Measurements from ENCODE around the gene ECM2. TPM values are rescaled to one million over a fixed set of nuclear protein-coding genes. Genes with fewer than 3 reads are reported as not detected.

Gene ECM2
- total and polyA plus RNA-seq, 2 of the 13 experiments (the other 11 are each of a cell fraction or from before 2014, with no cell fraction given) = 0.37 TPM; not detected in 1

GRCh38 chr9:92455217-92455616 is 80.6 kb downstream of the ECM2 start:
- Histone ChIP-seq H3K4me3 (replicated peaks in 1 of 3; ENCODE audit: insufficient read depth in 1 of 3, low read depth in 2 of 3, low read length in 3 of 3) (no peak overlapping the region), H3K4me2 (ENCODE audit: low read depth, low read length) (no peak overlapping the region), H3K36me3 (replicated peaks in 1 of 2; ENCODE audit: control insufficient read depth in 1 of 2, insufficient read depth in 2 of 2, low read length in 2 of 2) (no peaks in the 10 kb centered on the region), H4K20me1 (ENCODE audit: insufficient read depth, low read length) (no peaks in the 10 kb centered on the region), H3K9ac (ENCODE audit: insufficient read depth, low read depth, low read length) (no peak overlapping the region), H3K79me2 (ENCODE audit: insufficient read depth, low read length) (no peaks in the 10 kb centered on the region), H3K4me1 (ENCODE audit: insufficient read depth, low read length) (no peaks in the 10 kb centered on the region), H2AFZ (ENCODE audit: low read length) (no peak overlapping the region), H3K9me3 (ENCODE audit: low read length) (no peaks in the 10 kb centered on the region), H3K27me3 (ENCODE audit: control insufficient read depth in 1 of 2, insufficient read depth in 2 of 2, low read length in 2 of 2) (no peaks in the 10 kb centered on the region), H3K27ac (ENCODE audit: extremely low read length, insufficient read depth, low read length) (no peak overlapping the region)
- TF ChIP-seq STAG1 (CRISPR knock-in tag; IDR thresholded peaks at IDR 0.05) (peak; percentile 64), SMC3 (IDR thresholded peaks at IDR 0.05; ENCODE audit: low read length) (peak; percentile 37; the same call in 1 of the 2 replicates), ZMYM3 (CRISPR knock-in tag; IDR thresholded peaks at IDR 0.05) (peak; percentile 75), ZNF121 (CRISPR knock-in tag; IDR thresholded peaks at IDR 0.05) (peak; percentile 99), TBX3 (IDR thresholded peaks at IDR 0.05; ENCODE audit: borderline replicate concordance) (no peak), CBX5 (CRISPR knock-in tag; IDR thresholded peaks at IDR 0.05; ENCODE audit: borderline replicate concordance) (no peak), RAD21 (CRISPR knock-in tag; IDR thresholded peaks at IDR 0.05) (peak; percentile 34; the same call in 1 of the 2 replicates), CTCF (CRISPR knock-in tag; IDR thresholded peaks at IDR 0.05) (peak; percentile 58)
- CTCF ChIA-PET (ENCODE audit: low intra/inter-chr PET ratio, low total read pairs) = interaction anchor here (1.1 kb wide), 1 partner anchor 315 kb away, joined by 5 read pairs; no protein-coding TSS in a partner anchor
- ATAC-seq (peak; percentile 84), DNase-seq (ENCODE audit: low spot score) (peak; percentile 20), FAIRE-seq (peak; percentile 50)
- 24% methylated on average over 3 of the region's 3 CpGs for WGBS (ENCODE audit: low lambda C conversion rate)
- intact Hi-C loops (cut with micrococcal nuclease; ENCODE audit: unreplicated experiment) (loop anchor here (1.0 kb wide), 1 partner anchor 315 kb away; no protein-coding TSS in a partner anchor), in situ Hi-C loops (cut with HindIII; ENCODE audit: extremely low pct_ligation_motif_present, low pct_unique_long_range_greater_than_20kb) (no loop called here)
- no TSS peak for BruUV-seq (replicated peaks)
- POLR2A ChIA-PET = no interaction called here

GRCh38 chr9:92446536-92446935 is 89.3 kb downstream of the ECM2 start:
- BruUV-seq (replicated peaks) = no TSS peak
- DNase-seq (ENCODE audit: low spot score) (no peak), ATAC-seq (no peak), FAIRE-seq (no peak)
- intact Hi-C loops (cut with micrococcal nuclease; ENCODE audit: unreplicated experiment) (no loop called here), in situ Hi-C loops (cut with HindIII; ENCODE audit: extremely low pct_ligation_motif_present, low pct_unique_long_range_greater_than_20kb) (loop anchor here (10.0 to 25.0 kb wide), 2 partner anchors 202 to 309 kb away; no protein-coding TSS in a partner anchor)
- POLR2A ChIA-PET = no interaction called here
- H3K27ac ChIP-seq (ENCODE audit: extremely low read length, insufficient read depth, low read length) = no peak overlapping the region
- H3K4me3 ChIP-seq (replicated peaks in 1 of 3; ENCODE audit: insufficient read depth in 1 of 3, low read depth in 2 of 3, low read length in 3 of 3) = no peak overlapping the region
- H3K4me1 ChIP-seq (ENCODE audit: insufficient read depth, low read length) = no peaks in the 10 kb centered on the region
- no peaks in the 10 kb centered on the region for H3K27me3 ChIP-seq (ENCODE audit: control insufficient read depth in 1 of 2, insufficient read depth in 2 of 2, low read length in 2 of 2)
- H3K9me3 ChIP-seq (ENCODE audit: low read length) = no peaks in the 10 kb centered on the region
- H2AFZ ChIP-seq (ENCODE audit: low read length) = no peak overlapping the region
- CTCF ChIA-PET (ENCODE audit: low intra/inter-chr PET ratio, low total read pairs) = no interaction called here
- no peaks in the 10 kb centered on the region for H4K20me1 ChIP-seq (ENCODE audit: insufficient read depth, low read length)
- H3K9ac ChIP-seq (ENCODE audit: insufficient read depth, low read depth, low read length) = no peak overlapping the region
- H3K36me3 ChIP-seq (replicated peaks in 1 of 2; ENCODE audit: control insufficient read depth in 1 of 2, insufficient read depth in 2 of 2, low read length in 2 of 2) = no peaks in the 10 kb centered on the region
- no peak overlapping the region for H3K4me2 ChIP-seq (ENCODE audit: low read depth, low read length)
- H3K79me2 ChIP-seq (ENCODE audit: insufficient read depth, low read length) = no peaks in the 10 kb centered on the region

Measured in HepG2 (cell line).